Posterior cingulate gyrus (tissue), 11 donors: ENCODE results near the gene AJAP1.
A peak's percentile ranks its signal among the peaks of the same experiment; 100 is the strongest.

Experiments
- DNase-seq, 10 donors: peaks; one replicate each; pipeline versions ENCODE4 v3.0.0 to v3.0.0-alpha.2; 2020 to 2021; ENCODE audit warnings: mixed read lengths in 3 of 10
- intact Hi-C: fragments of 100-400 bp; cut with DNase I; formaldehyde crosslinking; loops from one replicate; pipeline ENCODE4 v1.15.1; 2023

The AJAP1 gene

GRCh38 chr1:4695241-4695640, 40.8 kb downstream of the AJAP1 start:
- DNase-seq = peak in 3 of 10 donors; percentile 20 to 66 (median 54)
- intact Hi-C loops = no loop called here

- intact Hi-C loops = no loop called here
- DNase-seq = peak in 3 of 10 donors; percentile 28 to 89 (median 70)
These were observed 41.8 kb downstream of the AJAP1 start for GRCh38 chr1:4696161-4696745.

GRCh38 chr1:4696753-4697152, 42.3 kb downstream of the AJAP1 start:
- intact Hi-C loops = no loop called here
- no peak for DNase-seq

- DNase-seq = peak in 4 of 10 donors; percentile 65 to 93 (median 90)
- intact Hi-C loops = no loop called here
These were observed 43.4 kb downstream of the AJAP1 start for GRCh38 chr1:4697801-4698200.

DNA sequence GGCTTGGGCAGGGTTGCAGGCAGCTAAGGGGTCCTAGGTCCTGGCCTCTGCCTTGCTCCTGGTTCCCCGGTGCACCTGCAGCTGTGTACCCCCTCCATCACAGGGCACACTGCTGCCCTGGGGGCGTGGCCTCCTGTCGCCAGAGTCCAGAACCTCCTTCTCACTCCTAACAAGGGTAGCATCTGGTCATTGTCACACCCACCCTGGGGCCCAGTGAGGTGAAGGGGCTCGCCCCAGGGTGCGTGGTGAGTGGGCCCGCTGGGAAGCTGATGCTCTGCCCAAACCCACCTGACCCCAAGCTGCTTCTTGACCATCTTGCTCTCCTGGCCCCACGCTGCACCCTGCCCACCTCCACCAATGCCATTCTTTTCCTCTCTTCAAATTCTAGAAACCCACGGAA, 44.5 kb downstream of the AJAP1 start:
- intact Hi-C loops = no loop called here
- peak in 2 of 10 donors; percentile 64 to 68 for DNase-seq

DNA sequence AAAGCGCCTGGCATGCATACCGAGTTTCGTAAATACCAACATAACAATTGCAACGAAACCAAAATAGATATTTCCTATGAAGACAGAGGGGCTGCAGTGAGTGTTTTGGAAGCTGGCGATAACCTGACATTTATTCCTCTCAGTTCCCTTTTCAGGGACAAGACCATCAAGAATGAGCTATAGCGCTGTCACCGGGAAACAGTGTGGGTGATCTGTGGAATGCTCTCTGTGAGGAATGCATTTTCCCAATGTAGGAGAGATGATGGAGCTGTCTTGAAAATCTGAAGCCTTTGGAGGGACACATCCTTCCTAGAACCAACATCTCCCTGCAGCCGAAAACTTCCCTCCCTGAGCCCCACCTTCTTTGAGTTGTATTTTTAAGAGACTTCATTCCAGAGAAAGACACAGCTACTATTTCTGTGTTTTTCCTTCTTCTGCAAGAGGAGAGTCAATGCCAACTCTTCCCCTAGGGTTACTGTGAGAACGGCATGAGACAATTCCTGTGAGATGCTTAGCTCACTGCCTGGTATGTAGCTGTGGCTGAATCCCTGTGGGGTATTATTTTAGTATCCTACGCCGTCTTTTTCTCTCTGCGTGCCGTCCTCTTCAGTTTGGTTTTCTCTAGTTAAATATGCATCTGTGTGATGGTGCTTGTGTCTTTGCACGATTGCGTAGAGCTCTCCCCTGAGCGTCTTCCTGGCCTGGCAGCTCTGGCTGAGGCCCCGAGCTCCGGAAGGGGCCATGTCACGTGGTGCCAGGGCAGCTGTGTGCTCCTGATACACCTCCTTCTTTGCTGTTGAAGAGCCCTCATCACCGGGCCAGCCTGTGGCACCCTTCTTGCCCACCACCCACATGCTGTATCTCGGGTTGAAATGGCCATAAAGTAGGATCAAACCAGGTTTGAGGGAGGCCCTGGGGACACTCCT, 45.2 kb downstream of the AJAP1 start:
- peak in 3 of 10 donors; percentile 49 to 89 (median 83) for DNase-seq
- intact Hi-C loops = loop anchor here (2.0 kb wide), 1 partner anchor 43 kb away; no protein-coding TSS in a partner anchor

- intact Hi-C loops = loop anchor here (2.0 kb wide), 1 partner anchor 44 kb away; no protein-coding TSS in a partner anchor
- peak; percentile 78 to 99 (median 92) for DNase-seq
These were observed 46.4 kb downstream of the AJAP1 start for GRCh38 chr1:4700801-4701200.

- peak in 2 of 10 donors; percentile 70 to 76 for DNase-seq
- intact Hi-C loops = loop anchor here (2.0 kb wide), 1 partner anchor 44 kb away; no protein-coding TSS in a partner anchor
These were observed 46.9 kb downstream of the AJAP1 start for GRCh38 chr1:4701276-4701675.

- DNase-seq = peak in 2 of 10 donors; percentile 45 to 70
- intact Hi-C loops = no loop called here
These were observed 48.1 kb downstream of the AJAP1 start for GRCh38 chr1:4702464-4702863.

GRCh38 chr1:4702932-4703331, 48.5 kb downstream of the AJAP1 start:
- peak in 2 of 10 donors; percentile 82 to 90 for DNase-seq
- intact Hi-C loops = no loop called here

GRCh38 chr1:4703646-4704045, 49.2 kb downstream of the AJAP1 start:
- intact Hi-C loops = no loop called here
- DNase-seq = peak in 2 of 10 donors; percentile 31 to 68

DNA sequence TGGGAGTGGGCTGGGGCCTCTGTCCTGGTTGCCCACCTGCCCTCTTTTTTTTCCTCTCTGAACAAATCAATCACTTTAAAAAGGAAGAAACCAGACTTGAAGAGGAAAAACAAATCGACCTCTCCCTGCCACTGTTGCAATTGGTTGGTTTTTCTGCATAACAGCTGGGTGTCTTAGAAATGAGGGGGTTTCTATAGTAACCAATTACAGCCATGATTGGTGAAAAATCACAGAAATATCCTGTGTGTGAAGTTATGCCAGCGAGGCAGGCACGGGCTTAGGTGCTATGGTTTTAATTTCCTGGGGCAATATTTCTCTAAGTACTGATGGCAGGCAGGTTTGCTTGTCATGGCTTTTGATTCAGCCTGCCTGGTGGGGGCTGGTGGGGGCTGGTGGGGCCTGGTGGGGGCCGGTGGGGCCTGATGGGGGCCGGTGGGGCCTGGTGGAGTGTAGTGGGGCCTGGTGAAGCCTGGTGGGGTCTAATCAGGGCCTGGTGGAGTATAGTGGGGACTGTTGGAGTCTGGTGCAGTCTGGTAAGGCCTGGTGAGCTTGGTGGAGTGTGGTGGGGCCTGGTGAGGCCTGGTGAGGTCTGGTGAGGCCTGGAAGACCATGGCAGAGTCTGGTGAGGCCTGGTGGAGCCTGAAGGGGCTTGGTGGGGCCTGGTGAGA, 54.6 kb downstream of the AJAP1 start:
- intact Hi-C loops = no loop called here
- no peak for DNase-seq

DNA sequence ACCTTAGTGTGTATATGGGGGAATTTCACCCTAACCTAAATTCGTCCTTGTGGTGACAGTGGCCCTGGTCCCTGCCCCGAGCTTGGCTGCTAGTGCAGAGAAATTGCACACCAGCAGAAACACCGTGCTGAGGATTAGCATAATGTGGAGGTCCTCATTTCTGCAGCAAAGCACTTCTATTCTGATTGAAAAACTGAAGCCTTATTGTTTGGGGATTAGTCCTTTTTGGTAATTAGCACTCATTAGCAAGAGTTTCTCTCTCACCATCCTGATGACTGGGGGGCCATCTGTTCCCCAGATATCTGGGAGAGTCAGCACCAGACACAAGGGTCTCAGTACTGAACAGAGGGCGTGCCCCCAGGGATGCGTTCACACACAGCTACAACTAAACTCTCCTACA, 55.2 kb downstream of the AJAP1 start:
- intact Hi-C loops = no loop called here
- no peak for DNase-seq

DNA sequence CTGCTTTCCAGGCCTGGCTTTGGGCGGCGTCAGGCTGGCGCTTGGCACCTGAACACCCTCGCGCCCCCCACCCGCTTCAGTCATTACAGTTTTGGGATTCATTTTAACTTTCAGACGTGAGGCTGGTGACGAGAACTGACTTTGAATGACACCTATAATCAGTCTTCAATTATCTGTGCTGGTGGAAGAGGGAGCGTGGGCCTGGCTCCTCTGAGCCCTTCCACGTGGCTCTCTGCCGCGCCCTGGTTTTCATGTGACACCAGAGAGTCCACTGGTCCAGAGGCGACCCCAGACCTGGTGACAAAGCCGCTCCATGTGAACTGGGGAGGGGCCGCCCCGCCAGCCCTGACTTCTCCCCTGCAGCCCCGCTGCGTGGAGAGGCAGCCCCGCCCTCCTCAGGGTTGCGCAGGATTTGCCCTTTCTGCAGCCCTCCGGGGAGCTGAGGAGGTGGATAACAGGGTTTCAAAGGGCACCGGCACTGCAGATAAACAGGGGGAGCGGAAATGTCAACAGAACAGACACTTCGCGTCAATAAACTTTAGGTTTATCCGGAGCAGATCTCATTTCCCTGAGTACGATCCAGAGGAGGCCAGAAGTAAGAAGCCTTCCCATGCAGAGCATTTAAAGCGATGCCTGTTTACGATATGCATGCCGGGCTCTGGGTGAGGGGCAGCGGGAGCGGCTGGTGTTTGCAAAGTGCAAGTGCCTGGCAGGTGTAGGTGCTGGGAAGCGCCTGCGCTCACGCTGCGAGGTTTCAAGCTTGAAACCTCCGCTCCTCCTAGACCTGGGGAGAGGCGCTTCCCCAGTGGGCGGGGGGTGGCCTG, 56.4 kb downstream of the AJAP1 start:
- intact Hi-C loops = no loop called here
- no peak for DNase-seq

DNA sequence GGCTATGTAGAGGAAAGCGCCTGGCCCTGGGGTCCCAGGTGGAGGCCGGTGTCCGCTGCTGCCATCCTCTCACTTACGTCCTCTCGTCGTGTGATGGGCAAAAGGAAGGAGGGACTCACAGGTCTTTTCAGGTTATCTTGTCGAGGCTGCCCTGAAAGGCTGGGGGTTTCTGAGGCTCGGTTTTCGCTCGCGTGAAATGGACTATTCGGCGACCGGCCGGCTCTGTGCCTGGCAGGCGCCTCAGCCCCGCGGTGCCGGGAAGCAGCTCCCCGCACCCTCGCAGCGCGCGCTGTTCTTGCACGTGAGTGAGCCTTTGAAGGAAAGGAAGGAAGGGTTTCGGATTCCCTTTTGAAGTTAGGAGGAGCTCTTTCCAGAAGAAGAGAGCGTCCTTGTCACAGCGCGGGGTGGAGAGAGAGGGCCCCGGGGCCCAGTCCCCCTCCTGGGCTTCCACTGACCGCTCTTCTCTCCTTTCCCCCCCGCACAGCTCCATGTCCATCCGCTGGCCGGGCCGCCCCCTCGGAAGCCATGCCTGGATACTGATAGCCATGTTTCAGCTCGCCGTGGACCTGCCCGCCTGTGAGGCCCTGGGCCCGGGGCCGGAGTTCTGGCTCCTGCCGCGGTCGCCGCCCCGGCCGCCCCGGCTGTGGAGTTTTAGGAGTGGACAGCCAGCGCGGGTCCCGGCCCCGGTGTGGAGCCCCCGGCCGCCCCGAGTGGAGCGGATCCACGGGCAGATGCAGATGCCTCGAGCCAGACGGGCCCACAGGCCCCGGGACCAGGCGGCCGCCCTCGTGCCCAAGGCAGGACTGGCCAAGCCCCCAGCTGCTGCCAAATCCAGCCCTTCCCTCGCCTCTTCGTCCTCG, 57.2 kb downstream of the AJAP1 start:
- peak in 1 of 10 donors; percentile 85 for DNase-seq
- intact Hi-C loops = no loop called here

DNA sequence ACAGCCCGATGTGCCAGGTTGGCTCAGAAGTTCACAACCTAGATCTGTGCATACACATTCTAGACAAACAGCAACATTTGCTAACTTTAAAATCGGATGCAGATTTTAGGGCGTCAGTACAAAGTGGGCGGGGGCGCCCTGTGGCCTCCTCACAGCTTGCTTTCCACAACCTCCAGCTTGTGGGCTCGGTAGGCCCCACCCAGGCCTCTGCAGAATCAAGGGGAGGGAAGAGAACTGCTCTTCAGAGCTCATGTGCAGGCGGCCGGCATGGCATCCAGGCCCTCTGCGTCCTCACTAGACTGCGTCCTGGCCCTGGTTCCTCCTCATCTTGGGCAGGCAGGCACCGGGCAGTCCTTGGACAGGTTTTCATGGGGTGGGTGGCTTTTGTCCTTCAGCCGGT, 59.3 kb downstream of the AJAP1 start:
- intact Hi-C loops = no loop called here
- DNase-seq = peak in 4 of 10 donors; percentile 37 to 92 (median 88)

GRCh38 chr1:4716406-4716805, 62.0 kb downstream of the AJAP1 start:
- DNase-seq = no peak
- intact Hi-C loops = no loop called here

- intact Hi-C loops = no loop called here
- DNase-seq = peak in 1 of 10 donors; percentile 12
These were observed 63.7 kb downstream of the AJAP1 start for GRCh38 chr1:4718071-4718470.

DNA sequence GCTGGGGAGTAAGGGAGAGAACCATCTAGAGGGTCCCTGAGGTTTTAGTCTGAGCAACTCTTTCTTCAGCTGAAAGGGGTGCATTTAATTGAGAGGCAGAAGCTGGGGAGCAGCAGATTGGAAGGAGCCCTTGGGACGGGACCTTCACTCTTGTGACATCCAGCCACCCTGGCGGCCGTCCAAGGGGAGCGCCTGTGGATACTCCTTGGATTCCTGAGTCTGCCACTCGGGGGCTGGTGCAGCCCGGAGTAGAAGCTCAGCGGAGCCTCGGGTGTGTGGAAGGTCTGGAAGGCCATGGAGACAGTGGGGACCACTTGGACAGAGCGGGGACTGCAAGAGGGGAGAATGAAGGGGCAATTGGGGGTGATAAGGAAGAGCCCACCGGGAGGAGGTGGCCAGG, 68.7 kb downstream of the AJAP1 start:
- DNase-seq = no peak
- intact Hi-C loops = no loop called here
